Putamen (tissue), 1 donor: Measurements from ENCODE around the gene ALDH3A1.
A peak's percentile ranks its signal among the peaks of the same experiment; 100 is the strongest.

ENCODE experiments used
- DNase-seq: peaks from one replicate; pipeline ENCODE4 v3.0.0-alpha.2; 2016; ENCODE audit warnings: low spot score

ALDH3A1 gene

DNA sequence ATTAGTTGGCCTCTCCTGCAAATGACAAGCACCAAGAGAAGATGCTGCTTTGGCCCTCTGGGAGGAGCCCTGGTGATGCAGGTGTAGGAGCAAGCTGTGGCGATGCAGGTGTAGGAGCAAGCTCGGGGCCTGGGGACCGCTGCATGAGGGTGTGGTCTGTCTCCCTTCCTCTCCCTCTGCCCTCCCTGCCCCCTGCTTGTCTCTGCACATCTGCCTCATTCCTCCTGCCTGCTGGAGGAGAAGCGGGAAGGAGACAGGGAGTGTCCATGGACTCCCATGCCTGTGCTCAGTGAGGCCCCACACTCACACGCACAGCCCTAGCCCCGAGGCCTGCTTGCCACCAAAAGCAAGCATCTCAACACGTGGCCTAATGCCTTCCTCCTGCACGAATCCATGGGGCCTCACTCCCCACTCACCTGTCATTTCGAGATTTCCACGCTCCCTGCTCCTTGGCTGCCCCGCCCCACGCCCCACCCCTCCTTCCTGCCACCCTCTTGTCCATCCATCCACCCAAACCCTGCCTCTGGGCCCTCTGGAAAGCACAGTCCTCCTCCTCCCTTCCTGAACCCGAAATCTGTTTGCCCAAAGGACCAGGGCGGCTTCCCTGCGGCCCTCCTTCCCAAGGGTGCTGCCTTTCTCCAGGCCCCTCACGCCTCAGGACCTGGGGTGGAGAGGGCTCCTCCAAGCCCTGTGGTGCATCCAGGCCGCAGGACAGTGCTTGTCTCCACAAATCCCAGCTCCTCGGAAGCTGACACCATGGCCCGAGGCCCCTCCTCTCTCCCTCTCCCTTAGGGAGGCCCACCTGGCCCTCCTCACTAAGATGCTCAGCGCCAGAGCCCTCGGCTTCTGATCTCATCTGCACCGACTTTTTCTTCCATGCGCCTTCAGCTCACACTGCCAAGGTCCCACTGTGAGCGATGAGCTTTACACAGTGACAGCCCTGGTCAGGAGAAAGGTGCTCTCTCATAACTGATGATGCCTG lies 11.8 kb upstream of the ALDH3A1 start:
- DNase-seq = no peak

DNA sequence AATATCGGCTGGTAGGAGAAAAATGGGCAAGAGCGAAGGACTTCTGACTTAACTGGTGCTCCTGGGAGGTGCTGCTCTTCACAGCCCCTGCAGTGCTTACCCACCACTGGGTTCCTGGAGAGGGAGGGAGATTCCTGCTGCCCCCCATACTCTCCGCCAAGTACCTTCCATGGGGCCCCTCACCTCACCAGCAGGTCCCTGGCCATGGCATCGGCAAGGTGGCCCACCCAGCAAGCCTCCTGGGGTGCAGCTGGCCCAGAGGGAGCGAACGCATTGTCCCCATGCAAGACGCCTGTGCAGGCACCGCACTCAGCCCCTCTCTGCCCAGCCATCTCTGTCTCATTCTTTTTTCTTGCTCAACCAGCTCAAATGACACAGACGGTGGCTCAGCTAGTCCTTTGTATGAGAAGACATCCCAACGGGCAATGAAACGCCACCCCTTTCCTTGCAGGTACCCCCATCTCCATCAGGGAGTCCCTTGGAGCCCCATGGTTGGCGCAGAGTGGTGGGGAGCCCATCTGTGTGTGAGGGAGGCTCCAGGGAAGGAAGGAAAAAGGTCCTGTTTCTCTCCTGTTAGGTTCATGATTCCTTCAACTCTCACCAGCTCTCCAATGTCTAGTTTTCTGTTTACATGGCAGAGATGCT lies 9.6 kb upstream of the ALDH3A1 start:
- DNase-seq = no peak

- DNase-seq = no peak
Observed at GRCh38 chr17:19756546-19756945, 8.4 kb upstream of the ALDH3A1 start.

DNA sequence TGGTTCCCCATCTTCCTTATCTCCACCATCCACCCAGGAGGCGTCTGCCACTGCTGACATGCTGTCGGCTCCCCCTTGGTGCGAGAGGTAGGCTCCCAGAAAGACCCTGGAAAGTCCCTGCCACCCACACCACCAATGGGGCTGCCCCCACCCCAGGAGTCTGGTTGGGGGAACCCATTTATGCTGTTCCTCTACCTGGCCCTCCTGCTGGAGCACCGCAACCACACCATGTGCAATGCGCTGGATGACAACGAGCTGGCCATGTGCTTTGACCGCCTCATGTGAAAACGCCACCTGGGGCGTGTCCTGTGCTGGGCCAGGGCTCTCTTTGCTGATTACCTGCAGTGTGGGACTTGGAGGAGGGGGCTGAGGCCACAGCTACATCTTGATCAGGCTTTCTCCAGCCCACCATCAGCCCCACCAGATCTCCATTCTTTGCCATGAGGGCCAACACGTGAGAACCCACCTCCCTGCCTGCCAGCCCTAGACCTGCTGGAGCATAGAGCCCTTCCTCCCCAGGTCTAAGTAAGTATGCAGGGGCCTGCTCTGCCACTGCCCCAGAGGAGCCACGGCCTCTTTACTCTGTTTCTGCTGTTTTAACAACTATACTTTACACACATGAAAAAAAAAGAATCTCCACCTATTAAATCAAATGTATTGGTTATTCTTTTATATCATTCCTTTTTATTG lies 7.9 kb upstream of the ALDH3A1 start:
- DNase-seq = no peak

GRCh38 chr17:19755392-19755791 lies 7.3 kb upstream of the ALDH3A1 start:
- DNase-seq = no peak

GRCh38 chr17:19753661-19754463 lies 5.8 kb upstream of the ALDH3A1 start:
- DNase-seq = peak; percentile 64

- peak; percentile 62 for DNase-seq
Observed at GRCh38 chr17:19753051-19753509, 5.0 kb upstream of the ALDH3A1 start.

- no peak for DNase-seq
Observed at GRCh38 chr17:19752216-19753050, 4.3 kb upstream of the ALDH3A1 start.

GRCh38 chr17:19750835-19751234 lies 2.7 kb upstream of the ALDH3A1 start:
- no peak for DNase-seq

DNA sequence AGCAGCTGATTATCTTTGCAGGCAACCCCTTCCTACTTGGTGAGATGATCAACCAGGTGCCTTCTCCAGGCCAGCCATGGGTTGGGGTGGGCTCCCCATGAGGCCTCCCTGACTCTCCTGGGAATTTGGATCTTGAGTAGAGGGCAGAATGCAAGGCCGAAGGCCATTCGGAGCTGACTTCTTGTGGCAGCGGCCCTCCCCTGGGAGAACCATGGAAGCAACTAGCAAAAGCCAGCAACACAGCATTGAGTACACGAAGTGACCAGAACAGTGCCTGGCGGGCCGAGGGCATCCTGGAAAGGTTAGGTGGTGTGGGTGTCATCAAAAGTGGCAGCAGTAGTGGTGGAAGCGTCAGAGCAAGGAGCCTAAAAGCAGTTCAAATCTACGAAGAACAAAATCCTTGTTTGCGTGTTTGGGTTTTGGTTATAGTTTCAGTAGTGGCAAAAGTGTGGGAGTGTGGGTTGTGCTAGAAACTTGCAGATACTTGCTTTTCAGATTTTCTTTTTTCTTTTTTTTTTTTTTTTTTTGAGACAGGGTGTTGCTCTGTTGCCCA lies 2.0 kb upstream of the ALDH3A1 start:
- no peak for DNase-seq

DNA sequence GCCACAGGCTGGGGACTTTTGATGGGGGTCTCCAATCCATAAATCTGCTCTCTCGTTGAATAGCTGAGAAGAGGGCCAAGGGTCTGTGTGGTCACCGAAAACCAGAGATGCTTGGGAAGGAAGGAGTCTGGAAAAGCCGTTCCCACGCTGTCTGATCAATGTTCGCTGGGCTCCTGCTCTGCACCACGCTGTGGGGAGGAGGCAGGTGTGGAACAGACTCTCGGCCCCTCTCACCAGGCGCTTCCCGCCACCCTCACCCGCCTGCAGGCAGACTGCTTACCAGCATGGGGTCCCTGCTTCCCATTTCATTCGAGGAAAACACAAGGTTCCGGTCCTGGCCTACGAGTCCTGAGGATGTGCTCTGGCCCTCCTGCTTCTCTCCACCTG lies 702 bp upstream of the ALDH3A1 start:
- DNase-seq = no peak

DNA sequence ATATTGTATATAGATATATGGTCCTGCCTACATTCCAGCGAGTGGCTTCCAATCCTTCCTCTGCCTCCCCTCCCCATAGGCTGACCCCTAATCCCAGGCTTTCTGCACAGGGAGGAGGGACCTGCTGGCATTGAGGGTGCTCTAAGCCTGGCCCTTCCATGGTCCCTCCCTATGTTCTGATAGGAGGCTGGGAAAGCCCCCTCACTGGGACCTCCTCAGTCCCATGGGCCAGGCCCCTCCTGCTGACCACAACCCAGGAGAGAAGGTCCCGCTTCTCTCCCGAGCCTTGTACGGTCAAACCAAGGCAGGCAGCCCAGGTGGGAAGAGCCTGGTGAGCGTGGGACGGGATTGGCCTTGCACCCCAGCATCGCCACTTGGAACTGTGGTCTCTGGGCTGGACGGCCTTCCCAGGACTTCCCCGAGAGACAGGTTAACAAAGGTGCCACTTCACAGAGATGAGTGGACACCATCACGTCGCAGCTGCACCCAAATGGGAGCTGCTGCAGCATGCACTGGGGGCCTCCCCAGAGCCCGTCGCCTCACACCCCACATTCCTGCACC lies 859 bp downstream of the ALDH3A1 start:
- no peak for DNase-seq

DNA sequence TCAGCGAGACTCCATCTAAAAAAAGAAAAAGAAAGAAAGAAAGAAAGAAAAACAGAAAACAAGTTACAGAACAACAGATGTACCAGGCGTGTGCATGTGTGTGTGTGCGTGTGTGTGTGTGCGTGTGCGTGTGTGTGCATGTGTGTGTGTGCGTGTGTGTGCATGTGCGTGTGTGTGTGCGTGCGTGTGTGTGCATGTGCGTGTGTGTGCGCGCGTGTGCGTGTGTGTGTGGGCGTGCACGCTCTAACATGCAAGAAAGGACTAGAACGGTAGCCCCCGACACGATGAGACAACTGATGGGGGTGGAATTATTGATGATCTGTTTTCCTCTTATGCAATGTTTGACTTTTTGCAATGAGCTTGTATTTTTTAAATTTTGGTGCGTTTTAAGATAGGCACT lies 1.6 kb downstream of the ALDH3A1 start:
- no peak for DNase-seq

DNA sequence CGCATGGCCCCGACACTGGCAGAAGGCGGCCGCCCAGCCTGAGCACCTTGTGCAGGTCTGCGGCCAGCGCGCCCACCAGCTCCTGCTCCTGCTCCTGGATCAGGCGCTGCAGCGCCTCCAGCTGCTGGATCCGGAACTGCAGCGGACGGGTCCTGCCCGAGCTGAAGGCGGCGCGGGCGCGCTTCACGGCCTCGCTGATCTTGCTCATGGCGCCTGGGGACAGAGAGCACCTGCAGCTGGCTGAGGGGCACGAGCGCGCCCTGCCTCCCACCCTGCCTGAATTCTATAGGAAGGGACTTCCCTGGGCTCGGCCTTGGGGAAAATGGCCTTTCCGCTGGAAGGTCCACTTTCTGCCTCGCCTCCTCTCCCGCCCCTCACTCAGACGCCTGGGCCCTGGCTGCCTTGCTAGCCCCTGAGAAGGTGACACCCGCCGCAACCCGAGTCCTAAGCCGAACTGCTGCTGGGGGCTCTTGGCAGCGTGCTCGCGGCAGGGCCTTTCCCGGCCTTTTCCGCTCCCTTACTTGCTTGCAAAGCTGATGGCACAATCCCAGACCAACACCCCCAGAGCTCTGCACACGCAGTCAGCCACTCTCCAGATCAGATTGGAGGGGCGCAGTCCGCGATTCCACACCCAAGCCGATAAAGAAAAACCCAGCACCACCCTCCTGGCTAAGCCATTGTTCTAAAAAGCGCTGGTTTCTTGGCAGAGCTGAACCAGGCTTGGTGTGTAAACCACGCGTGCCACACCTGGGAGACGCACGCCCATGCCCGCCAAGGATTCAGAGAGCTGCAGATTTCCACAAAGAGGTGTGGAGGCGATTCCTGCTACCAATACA lies 3.0 kb downstream of the ALDH3A1 start:
- peak; percentile 85 for DNase-seq

GRCh38 chr17:19744492-19744891 lies 3.6 kb downstream of the ALDH3A1 start:
- no peak for DNase-seq

DNA sequence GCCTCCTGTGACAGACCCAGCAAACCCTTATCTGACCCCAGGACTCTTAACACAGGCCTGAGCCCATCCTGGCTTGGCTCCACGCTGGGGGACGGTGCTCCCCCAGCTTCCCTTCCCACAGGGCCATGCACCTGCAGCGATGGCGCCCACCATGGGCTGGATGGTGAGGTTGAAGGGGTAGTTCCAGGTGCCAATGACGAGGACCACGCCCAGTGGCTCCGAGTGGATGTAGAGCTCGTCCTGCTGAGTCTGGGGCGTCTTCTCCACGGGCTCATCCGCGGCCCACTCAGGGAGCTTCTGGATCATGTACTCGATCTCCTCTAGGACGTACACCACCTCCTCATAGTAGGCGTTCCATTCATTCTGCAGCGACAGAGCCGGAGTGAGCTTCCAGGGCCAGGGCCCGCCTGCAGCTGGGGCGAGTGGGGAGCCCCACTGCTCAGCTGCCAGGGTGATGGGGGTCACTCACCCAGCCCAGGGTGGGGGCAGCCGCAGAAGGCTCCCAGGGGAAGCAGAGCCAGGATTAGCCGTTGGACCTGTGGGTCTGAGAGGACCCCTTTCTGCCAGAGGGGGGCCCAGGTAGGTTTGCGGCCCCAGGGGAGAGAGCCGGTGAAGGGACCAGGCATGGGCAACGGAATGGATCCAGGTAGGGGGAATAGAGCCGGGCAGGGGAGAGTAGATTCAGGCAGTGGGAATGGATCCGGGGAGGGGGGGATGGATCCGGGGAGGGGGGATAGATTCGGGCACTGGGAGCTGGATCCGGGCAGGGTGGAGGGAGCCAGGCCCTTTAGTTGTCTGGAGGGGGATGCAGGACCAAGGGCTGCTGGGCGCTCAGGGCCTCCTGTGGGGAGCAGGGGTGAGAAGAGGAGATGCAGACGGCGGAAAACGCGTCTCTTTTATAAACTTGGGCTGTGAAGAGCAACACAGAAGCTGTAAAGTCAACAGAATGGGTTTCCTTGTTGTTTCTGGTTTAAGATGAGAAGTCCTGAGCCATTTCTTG lies 4.7 kb downstream of the ALDH3A1 start:
- DNase-seq = no peak

GRCh38 chr17:19742495-19742894 lies 5.6 kb downstream of the ALDH3A1 start:
- DNase-seq = no peak

DNA sequence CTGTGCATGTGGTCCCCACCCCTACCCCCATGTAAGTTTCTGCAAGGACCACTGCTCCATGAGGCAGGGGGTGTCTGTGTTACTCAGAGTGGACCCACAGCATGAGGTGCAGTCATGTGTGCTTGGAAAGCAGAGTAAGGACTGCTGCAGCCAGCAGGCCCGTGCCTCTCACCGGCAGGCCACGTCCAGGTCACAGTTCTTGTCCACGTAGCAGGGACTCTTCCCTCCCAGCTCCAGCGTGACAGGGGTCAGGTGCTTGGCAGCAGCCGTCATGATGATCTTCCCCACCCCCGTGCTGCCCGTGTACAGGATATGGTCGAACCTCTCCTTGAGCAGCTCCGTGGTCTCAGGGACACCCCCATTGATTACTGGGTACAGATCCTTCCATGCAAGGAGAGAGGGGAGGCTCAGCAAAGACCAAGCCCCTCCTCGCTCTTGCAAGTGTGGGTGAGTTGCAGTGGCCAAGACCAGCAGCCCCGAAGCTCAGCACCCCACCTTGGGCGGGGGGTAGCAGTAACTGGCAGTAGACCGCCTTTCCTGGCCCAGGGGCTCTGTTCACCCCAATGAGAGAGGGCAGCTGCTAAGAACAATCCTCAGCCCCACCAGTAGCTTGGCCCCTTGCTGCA lies 6.2 kb downstream of the ALDH3A1 start:
- no peak for DNase-seq
